Fibroblast of skin of back (primary cell): ENCODE measurements around the gene TMEM126B.
A peak's percentile ranks its signal among the peaks of the same experiment; 100 is the strongest.
"Not testable (repeated sequence)": the region's sequence is repeated elsewhere in the genome, so short reads cannot be mapped to it uniquely, and the experiment has no call there.

Experiments
- DNase-seq: peaks from one replicate; pipeline ENCODE4 v3.0.0-alpha.2; 2013

TMEM126B gene

DNA sequence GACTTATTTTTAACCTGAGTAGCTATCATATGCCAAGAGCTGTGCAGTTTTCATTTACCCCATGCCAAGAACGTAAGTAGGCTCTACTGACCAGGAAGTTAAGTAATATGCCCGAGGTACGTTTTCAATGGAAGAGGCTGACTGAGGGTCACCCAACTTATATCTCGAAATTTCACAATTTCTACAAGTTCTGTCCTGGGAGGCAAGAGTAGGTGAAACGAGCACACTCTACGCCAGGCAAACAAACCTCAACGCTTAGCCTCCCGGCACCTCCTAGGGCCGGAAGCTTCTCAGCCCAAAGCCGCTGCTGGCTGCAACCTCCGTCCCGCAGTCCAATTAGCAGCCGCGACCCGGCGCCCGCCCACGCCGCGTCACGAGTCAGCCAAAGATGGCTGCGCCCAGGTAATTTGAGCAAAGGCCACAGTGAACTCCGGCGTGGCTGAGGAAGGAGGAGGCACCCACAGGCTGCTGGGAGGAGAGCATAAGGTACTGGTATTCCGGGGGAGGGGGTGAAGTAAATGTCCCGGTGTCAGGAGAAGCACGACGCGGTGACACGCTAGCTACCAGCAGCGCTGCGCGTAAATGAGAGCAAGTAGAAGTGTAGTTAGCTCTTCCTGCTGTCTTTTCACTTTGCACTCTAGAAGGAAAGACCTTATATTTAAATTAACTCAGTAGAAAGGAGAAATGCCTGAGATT, 19.4 kb downstream of the TMEM126B start, which contains the start of gene TMEM126A:
TMEM126A (plus strand) TSS at position 364 of the 696 bp plus-strand sequence. CDS start 2,289 bp downstream, outside the sequence.
- peak; percentile 83 for DNase-seq

DNA sequence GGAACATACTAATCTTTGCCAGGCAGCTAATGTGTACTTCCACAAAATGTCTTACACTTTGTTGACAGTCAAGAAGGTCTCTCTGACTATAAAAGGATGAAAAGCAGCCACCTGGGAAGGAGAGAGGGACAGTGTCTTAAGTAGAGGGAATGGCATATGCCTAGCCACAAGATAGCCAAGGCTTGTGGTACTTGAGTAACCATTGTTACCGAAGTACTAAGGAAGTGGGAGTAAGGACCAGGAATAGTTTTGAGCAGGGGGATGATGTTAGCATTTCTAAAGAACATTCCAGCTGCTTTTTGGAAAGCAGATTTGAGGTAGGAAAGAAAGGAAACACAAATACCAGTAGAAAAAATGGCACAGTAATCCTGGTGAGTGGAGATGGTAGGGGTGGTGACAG, 22.7 kb downstream of the TMEM126B start:
- DNase-seq: no peak

DNA sequence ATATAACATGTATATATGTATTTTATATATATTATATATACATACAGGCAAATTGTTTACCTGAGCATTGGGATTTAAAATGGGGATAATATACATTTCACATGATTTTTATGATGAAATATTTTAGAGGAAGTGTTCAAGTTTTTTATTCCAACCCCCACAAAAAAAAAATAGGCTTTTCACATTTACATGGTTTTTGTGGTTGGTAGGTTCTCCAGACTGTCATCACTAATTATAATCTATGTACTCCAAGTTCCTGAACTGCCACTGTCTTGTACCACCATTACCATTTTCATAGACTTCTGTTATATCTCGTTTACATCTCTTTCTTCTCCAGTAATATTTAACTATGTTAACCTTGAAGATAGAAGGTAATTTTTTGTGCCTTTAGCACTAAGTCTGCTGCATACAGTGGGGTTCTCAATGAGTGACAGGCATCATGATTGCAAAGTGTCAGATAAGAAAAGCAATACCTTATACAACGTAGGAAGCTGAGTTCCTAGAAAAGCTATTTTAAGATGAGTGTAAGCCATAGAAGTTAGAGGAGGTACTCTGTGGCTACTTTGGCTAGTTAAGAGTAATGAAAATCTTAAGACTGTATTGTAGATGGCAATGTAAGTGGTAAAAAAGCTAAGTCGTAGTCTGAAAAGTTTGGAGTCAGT, 24.5 kb downstream of the TMEM126B start:
- no peak for DNase-seq

DNA sequence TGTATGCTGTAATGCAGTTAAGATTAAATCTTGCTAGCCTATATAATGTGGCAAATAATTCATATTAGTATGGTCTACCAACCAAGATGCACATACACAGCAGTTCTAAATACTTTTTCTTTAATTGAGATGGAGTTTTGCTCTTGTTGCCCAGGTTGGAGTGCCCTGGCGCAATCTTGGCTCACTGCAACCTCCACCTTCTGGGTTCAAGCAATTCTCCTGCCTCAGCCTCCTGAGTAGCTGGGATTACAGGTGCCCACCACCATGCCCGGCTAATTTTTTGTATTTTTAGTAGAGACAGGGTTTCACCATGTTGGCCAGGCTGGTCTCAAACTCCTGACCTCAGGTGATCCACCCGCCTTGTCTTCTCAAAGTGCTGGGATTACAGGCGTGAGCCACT, 25.9 kb downstream of the TMEM126B start:
- DNase-seq: not testable (repeated sequence)

DNA sequence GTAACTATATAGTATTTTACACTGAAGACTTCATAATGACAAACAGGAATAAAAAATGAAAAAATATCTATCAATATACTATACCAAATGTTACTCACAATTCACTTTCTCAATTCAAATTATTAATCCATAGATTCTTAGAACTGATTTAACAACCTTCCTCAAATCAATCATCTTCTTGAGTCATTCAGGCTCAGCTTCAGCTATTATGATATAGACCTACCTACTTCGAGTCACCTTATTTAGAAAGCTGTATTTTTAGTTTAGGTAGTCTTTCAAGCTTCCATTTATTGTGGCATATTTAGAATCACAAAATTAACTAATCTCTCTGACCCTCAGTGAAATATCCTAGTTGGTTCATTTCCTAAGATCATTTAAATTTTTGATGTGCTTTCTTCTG, 28.4 kb downstream of the TMEM126B start:
- no peak for DNase-seq

DNA sequence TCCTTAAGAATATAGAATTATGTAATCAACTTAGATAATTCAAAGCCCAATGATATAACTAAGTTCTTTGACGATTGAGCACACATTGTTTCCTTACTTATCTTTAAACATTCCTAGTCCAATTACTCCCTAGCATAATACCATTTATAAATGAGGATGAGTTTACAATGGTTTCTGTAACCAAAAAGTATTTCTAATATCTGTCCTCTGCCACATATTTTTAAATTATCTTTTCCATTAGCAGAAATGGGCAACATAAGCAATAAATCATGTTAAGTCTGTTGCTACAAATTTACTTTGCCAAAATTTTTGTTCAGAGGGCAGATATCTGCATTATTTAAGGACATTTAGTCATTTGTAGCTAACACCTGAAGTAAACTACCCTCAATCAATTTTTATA, 29.8 kb downstream of the TMEM126B start:
- no peak for DNase-seq

DNA sequence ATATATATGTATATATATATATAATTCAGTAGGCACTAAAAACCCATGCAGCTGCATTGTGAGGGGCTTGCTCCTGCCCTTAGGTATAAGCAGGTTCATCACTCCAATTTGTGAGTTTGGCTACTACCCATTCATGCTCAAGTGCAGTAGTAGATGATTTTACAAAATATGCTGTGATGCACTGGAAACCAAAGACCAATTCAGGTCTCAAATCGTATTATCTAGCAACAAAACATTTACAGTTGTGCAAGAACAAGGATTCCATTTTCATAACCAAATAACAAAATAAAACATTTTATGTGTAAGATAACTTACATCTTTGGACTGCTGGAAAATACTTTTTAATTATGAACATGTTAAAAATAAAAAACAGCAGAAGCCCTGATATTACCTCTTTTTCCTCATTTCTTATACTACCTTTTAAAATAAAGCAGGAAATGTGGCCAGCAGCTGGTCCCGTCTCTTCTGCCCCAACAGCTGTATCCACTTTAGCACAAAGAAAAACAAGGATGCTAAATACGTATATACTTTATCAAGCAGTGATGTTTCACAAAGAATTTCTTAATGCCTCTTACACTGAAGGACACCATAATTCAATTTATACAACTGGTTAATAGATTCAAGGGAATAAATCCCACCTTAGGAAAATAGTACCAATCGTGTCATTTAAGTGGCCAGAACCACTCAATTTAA, 33.7 kb downstream of the TMEM126B start:
- DNase-seq: no peak

DNA sequence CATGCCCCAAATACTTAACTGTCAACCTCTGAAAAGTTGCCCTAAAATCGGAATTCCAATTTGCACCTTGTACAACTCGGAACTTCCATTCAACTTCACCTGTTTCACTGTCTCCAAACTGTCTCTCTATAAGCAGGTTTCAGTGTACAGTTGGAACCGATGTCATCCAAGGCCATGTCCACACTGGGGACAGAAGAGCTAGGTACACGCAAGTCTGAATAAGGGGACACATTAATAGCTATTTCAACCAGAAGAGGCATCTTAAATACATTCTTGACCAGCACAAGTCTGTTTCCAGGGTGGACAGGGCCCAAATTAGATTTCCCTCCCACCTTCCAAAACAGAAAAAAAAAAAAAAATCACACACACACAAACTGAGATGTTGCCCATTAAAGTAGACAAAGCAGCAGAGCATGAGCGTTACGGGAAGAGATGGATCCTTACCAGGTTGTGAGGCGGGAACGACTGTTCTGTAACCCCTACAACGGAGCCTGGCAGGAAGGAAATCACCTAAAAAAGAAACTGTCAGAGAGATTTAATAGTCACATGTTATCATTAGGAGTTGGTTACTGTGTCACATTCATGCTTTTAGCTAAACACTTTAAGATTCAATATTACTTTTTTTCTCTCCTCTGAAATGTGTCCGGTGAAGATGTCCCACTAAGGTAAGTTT, 34.8 kb downstream of the TMEM126B start:
- no peak for DNase-seq

DNA sequence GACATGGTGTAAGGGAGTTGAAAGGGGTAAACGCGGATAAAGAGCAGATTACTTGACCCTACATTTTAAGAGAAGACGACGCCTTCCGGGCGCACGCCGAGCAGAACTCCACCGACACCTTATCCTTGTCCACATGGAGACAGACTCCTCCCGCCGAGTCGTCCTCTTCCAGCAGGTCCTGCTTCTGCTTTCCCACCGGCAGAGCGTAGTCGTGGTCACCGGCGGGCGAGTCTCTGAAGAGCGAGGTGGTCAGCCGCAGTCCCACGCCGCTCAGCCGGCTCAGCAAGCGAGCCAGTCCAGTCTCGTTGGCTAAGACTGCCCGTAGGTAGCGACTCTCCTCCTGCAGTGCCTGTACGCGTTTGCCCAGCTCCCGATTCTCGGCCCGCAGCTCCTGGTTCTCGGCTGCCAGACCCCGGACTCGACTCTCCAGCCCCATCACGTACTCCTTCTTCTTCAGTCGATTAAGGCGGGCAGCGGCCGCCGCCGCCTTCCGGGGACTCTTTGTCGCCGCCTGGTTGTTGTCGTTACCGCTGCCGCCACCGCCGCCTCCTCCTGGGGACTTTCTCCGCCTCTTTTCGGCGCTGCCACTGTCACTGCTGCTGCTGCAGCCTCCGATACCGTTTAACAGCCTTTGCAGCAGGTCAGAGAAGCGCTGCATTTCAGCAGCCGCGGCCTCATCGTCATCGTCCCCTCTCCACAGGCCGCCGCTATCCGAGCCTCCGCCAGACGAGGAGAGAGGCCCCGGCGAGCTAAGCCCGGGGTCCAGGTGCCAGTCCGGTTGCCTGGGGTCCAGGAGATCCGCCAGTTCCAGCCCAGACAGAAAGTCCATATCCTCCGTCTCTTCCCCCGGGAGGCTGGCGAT, 35.6 kb downstream of the TMEM126B start:
- DNase-seq: peak; percentile 76

DNA sequence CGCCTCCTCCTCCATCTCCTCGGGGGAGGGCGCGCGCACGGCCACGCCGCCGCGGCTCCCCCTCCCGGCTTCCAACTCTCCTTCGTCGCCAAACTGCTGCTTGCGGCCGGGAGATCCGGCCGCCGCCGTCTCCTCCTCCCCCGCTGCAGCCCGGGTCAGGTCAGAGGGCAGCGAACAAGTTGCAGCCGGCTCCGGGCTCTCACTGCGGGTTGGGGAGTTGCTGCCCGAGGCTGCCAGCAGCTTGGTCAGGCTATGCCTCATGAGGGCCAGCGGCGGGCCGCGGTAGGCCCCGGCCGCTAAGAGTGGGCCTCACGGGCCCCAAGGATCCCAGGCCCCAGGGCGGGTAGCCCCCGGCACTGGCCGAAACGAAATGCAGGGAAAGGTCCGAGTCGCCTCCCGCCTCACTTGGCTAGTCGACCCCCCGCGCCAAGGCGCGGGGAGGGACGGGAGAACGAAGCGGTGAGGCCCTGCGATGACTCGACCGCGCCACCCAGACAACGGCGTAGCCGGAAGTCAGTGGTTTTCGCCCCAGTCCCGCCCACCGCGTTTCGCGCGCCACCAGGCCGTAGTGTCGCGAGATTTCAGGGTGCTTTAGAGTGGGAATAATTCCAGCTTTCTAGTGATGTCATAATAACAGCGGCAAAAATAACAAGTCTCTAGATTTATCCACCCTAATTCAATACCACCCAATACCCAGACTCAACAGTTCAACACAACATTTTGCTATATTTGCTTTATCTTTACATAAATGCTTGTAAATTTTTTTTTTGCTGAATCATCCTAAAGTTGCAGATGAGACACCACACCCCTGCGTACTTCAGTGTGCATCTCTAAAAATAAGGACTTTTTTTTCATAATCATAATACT, 36.5 kb downstream of the TMEM126B start, which contains the start of gene CREBZF:
CREBZF (minus strand) TSS at position 515 of the 867 bp plus-strand sequence; CDS start at position 261, 254 bp downstream.
- peak; percentile 95 for DNase-seq

DNA sequence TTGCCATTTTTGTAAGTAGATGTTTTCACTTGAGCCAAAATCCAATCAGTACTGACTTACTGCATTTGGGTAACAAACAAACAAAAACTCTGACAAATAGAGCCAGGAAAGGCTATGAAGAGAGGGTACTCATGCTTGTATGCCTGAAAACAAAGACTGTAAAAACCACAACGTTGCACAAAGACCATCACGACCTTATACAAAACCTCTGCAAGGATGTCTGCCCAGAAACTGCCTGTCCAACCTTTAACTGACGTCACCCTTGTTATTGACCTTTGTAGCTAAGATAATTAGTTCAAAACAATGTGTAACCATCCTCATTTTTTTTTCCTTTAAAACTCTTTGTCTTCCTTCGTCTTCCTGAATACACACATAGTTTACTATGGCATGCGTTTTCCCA, 37.3 kb downstream of the TMEM126B start:
- no peak for DNase-seq

DNA sequence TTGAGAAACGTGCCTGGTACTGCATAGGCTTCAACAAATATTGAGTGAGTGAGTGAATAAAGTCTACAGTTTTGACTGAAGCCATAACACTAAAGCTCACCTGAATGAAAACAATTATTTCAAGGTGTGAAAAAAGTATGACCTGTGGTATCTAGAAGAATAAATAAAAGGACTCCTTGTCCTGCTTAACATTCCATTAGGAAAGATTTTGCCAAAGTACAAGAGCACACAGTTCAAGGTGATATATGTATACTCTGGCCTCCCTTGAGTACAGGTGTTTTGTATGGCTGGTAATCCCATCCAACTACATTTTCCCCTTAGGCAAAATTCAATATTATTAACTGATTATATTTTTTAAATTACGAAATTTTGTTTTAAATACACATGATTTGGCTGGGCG, 38.3 kb downstream of the TMEM126B start:
- DNase-seq: no peak

DNA sequence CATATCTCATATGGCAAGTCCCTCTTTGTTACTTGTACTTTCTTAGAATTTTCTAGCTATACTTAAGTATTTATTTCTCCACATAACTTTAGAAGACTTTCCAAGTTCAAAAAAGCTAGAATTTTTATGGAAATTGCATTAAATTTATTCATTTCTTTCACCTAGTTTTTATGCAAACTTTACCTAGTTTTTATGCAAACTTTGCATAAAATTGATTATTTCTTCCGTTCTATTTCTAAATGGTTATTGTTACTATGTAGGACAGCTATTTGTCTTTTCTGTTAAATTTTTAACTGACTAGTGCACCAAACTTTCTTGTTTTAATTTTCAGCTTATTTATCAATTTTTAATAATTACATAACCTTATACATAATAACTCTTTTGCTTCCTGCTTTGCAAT, 39.8 kb downstream of the TMEM126B start:
- no peak for DNase-seq

DNA sequence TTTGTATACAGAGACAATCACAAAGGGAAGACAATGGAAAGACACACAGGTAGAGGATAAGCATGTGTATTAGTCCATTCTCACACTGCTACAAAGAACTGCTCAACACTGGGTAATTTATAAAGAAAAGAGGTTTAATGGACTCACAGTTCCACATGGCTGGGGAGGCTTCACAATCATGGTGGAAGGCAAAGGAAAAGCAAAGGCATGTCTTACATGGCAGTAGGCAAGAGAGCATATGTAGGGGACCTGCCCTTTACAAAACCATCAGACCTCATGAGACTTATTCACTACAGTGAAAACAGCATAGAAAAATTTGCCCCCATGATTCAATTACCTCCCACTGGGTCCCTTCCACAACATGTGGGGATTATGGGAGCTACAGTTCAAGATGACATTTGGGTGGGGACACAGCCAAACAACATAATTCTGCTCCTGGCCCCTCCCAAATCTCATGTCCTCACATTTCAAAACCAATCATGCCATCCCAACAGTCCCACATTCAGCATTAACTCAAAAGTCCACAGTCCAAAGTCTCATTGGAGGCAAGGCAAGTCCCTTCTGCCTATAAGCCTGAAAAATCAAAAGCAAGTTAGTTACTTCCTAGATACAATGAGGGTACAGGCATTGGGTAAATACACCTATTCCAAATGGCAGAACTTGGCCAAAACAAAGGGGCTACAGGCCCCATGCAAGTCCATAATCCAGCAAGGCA, 42.7 kb downstream of the TMEM126B start:
- not testable (repeated sequence) for DNase-seq

DNA sequence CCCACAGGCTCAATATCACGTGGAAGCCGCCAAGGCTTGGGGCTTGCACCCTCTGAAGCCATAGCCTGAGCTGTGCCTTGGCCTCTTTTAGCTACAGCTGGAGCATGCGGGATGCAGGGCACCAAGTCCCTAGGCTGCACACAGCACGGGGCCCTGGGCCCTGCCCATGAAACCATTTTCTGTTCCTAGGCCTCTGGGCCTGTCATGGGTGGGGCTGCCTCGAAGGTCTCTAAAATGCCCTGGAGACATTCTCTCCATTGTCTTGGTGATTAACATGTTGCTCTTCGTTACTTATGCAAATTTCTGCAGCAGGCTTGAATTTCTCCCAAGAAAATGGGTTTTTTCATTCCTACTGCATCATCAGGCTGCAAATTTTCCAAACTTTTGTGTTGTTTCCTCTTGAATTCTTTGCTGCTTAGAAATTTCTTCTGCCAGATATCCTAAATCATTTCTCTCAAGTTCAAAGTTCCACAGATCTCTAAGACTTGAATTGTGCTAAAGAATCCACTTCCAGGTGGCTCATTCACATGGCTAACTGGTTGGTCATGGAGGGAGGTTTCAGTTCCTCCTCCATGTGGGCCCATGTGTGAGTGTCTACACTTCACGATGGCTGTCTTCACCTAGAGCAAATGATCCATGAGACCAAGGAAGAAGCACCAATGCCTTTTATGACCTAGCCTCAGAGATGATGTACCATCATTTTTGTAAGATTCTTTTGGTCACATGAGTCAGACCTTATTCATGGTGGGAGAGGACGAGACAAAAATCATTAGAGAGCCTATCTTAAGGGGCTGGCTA, 43.9 kb downstream of the TMEM126B start:
- DNase-seq: peak; percentile 31

DNA sequence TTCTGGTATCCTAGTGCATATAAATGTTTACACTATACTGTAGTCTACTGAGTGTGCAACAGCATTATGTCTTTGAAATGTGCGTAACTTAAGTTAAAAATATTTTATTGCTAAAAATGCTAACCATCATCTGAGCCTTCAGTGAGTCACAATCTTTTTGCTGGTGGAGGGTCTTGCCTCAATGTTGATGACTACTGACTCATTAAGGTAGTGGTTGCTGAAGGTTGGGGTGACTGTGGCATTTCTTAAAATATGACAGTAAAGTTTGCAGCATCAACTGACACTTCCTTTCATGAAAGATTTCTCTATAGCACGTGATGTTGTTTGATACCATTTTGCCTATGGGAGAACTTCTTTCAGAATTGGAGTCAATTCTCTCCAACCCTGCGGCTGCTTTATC, 45.0 kb downstream of the TMEM126B start:
- no peak for DNase-seq

DNA sequence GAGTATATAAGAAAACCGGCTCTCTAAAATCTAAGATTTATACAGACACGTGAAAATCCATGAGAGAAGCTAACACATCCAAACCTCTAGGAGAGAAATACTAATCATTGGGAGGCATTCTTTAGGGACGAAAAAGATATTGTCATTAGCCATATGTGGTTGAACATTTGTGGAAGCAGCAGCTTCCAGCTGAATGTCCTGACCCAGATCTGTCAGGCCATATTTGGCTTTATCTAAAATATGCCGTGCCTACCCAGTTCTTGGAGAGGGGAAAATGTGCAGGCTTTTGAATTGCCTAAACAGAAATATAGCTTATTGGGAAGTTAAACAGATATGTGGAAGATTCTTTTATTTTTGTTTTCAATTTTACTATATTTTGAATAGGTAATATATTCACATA, 51.2 kb downstream of the TMEM126B start:
- DNase-seq: no peak

DNA sequence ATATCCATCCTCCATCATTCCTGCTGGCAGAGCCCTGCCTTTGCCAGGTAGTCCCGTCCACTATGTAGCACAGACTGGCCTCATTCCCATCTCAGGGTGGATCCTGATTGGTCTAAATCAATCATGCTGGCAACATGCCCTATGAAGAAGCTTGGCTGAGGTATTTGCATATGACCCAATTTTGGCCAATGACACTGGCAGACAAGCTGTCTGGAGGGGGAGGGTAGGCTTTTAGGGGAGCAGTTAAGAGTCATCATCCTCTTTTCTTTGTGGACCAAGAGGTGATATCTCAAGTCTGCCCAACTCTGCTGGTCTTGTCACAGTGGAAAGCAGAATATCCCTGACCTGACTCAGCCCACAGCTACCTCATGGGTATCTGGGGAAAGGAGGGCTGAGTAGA, 52.5 kb downstream of the TMEM126B start:
- no peak for DNase-seq
